ENCODE results near the gene PIGU. TPM values are rescaled to one million over a fixed set of nuclear protein-coding genes. Genes with fewer than 3 reads are reported as not detected.
"Not testable (repeated sequence)": the region's sequence is repeated elsewhere in the genome, so short reads cannot be mapped to it uniquely, and the experiment has no call there.

Gene PIGU
- total and polyA plus RNA-seq, 2 donors (not counting 1 experiment from before 2014, with no cell fraction given), result 6.4 to 42.6 TPM

DNA sequence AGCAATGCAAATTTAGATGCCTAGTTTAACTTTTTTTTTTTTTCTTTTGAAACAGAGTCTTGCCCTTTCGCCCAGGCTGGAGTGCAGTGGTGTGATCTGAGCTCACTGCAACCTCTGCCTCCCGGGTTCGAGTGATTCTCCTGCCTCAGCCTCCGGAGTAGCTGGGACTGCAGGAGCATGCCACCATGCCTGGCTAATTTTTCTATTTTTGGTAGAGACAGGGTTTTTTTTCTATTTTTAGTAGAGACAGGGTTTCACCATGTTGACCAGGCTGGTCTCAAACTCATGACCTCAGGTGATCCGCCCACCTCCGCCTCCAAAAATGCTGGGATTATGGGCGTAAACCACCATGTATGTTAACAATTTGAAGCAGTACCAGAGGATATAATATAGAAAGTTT is 158.0 kb downstream of the PIGU start:
- not testable (repeated sequence) for H3K9ac ChIP-seq (ENCODE audit: insufficient read depth, low read length); H2AFZ ChIP-seq (ENCODE audit: low read length); H3K4me3 ChIP-seq (replicated peaks in 1 of 4; ENCODE audit: control extremely low read depth in 1 of 4, insufficient read depth in 1 of 4, low read depth in 3 of 4, low read length in 4 of 4); H3K27ac ChIP-seq (ENCODE audit: insufficient read depth, low read length); H4K20me1 ChIP-seq (ENCODE audit: control insufficient read depth, extremely low read depth, insufficient read depth, low read length); H3K27me3 ChIP-seq (ENCODE audit: control insufficient read depth, insufficient read depth, low read length); H3K36me3 ChIP-seq (ENCODE audit: control insufficient read depth, insufficient read depth, low read length); DNase-seq (ENCODE audit: low read depth in 2 of 2); H3K4me2 ChIP-seq (ENCODE audit: extremely low read depth, insufficient read depth, low read length); H3K9me3 ChIP-seq (ENCODE audit: control insufficient read depth, insufficient read depth, low read depth, low read length)
- Histone ChIP-seq H3K79me2 (ENCODE audit: control insufficient read depth, insufficient read depth, low read length) (peaks cover 63% of the 10 kb centered on the region), H3K4me1 (ENCODE audit: control insufficient read depth, extremely low read depth, insufficient read depth, low read length) (peaks cover 20% of the 10 kb centered on the region)

DNA sequence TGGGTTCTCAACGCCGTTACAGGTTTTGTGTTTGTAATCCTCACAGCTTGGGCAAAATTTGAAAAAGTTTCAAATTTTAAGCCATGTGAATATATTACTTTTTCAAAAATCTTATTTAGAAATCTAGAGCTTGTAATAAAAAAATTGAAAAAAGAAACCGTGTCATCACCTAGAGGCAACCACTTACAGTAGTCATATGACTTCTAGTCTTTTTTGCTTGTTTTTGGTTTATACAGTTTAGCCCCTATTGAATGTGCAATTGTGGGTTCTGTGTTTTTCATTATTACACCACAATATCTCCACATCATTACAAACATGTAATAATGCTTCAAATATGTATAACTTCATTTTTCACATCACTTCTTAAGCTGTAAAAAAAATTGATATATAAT is 159.8 kb downstream of the PIGU start:
- Histone ChIP-seq H3K4me2 (ENCODE audit: extremely low read depth, insufficient read depth, low read length) (peak overlapping the region; percentile 73), H4K20me1 (ENCODE audit: control insufficient read depth, extremely low read depth, insufficient read depth, low read length) (no peaks in the 10 kb centered on the region), H3K4me1 (ENCODE audit: control insufficient read depth, extremely low read depth, insufficient read depth, low read length) (peaks cover 6% of the 10 kb centered on the region), H3K9me3 (ENCODE audit: control insufficient read depth, insufficient read depth, low read depth, low read length) (no peaks in the 10 kb centered on the region), H3K4me3 (replicated peaks in 1 of 4; ENCODE audit: control extremely low read depth in 1 of 4, insufficient read depth in 1 of 4, low read depth in 3 of 4, low read length in 4 of 4) (peak overlapping the region; percentile 63 to 74 (median 64)), H3K27me3 (ENCODE audit: control insufficient read depth, insufficient read depth, low read length) (no peaks in the 10 kb centered on the region), H3K36me3 (ENCODE audit: control insufficient read depth, insufficient read depth, low read length) (no peaks in the 10 kb centered on the region), H2AFZ (ENCODE audit: low read length) (no peak overlapping the region), H3K9ac (ENCODE audit: insufficient read depth, low read length) (peak overlapping the region; percentile 96), H3K27ac (ENCODE audit: insufficient read depth, low read length) (peak overlapping the region; percentile 92), H3K79me2 (ENCODE audit: control insufficient read depth, insufficient read depth, low read length) (peaks cover 56% of the 10 kb centered on the region)
- peak in 1 of 2 donors; percentile 3 for DNase-seq (ENCODE audit: low read depth in 2 of 2)
- TF ChIP-seq EZH2 (IDR thresholded peaks at IDR 0.05; ENCODE audit: low read length, missing control alignments), result no peak
- TF ChIP-seq, protein P1, sequence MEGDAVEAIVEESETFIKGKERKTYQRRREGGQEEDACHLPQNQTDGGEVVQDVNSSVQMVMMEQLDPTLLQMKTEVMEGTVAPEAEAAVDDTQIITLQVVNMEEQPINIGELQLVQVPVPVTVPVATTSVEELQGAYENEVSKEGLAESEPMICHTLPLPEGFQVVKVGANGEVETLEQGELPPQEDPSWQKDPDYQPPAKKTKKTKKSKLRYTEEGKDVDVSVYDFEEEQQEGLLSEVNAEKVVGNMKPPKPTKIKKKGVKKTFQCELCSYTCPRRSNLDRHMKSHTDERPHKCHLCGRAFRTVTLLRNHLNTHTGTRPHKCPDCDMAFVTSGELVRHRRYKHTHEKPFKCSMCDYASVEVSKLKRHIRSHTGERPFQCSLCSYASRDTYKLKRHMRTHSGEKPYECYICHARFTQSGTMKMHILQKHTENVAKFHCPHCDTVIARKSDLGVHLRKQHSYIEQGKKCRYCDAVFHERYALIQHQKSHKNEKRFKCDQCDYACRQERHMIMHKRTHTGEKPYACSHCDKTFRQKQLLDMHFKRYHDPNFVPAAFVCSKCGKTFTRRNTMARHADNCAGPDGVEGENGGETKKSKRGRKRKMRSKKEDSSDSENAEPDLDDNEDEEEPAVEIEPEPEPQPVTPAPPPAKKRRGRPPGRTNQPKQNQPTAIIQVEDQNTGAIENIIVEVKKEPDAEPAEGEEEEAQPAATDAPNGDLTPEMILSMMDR (conservative IDR thresholded peaks at IDR 0.05 in 1 of 2, IDR thresholded peaks at IDR 0.05 in 1 of 2; ENCODE audit: low read depth in 1 of 2, low read length in 2 of 2), result no peak

DNA sequence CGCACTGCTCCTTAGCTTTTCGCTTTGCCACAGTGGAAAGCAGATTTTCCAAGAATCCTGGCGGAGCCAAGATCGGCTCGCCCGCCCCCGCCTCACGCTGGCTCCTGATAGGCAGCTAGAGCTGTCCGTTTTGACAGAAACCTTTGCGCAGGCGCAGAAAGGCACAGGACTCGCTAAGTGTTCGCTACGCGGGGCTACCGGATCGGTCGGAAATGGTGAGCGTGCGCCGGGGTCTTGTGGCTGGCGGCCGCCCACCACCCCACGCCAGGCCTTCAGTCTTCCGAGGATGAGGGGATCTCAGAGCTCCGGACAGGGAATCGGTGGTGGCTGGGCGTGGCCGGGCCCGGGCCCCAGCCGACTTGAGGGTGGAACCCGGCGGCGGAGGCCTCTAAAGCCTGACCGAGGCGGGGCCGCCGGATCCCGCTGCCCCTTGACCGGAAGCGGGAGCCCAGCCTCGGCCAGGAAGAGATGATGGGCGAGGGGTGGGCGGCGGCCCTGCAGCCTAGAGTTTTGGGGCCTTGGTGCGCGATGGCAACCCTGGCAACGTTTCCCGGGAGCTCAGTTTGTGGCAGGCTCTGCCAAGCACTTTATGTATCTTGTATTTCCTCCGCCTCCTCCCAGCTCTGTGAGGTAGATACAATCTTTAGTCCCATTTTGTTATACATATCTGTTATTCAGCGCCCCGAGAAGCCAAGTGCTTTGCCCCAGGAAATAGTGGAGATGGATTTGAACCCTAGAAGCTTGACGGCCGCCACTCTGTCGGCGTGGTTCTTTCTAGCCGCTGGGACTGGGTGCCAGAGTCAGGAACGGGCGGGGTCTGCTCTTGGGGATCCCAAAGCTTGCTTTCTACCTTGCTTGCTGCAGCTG is 160.4 kb downstream of the PIGU start, which contains the start of gene DYNLRB1:
Gene DYNLRB1 (plus strand): TSS at position 176 of the 867 bp plus-strand sequence. CDS start 37 bp downstream, at position 213.
- Histone ChIP-seq H3K36me3 (ENCODE audit: control insufficient read depth, insufficient read depth, low read length) (no peaks in the 10 kb centered on the region), H4K20me1 (ENCODE audit: control insufficient read depth, extremely low read depth, insufficient read depth, low read length) (no peaks in the 10 kb centered on the region), H2AFZ (ENCODE audit: low read length) (no peak within 1 kb of the TSS), H3K9me3 (ENCODE audit: control insufficient read depth, insufficient read depth, low read depth, low read length) (no peaks in the 10 kb centered on the region), H3K9ac (ENCODE audit: insufficient read depth, low read length) (peak within 1 kb of the TSS; percentile 96), H3K27me3 (ENCODE audit: control insufficient read depth, insufficient read depth, low read length) (no peaks in the 10 kb centered on the region), H3K4me3 (replicated peaks in 1 of 4; ENCODE audit: control extremely low read depth in 1 of 4, insufficient read depth in 1 of 4, low read depth in 3 of 4, low read length in 4 of 4) (peak within 1 kb of the TSS; percentile 63 to 74 (median 64)), H3K79me2 (ENCODE audit: control insufficient read depth, insufficient read depth, low read length) (peaks cover 49% of the 10 kb centered on the region), H3K27ac (ENCODE audit: insufficient read depth, low read length) (peak within 1 kb of the TSS; percentile 92), H3K4me2 (ENCODE audit: extremely low read depth, insufficient read depth, low read length) (peak within 1 kb of the TSS; percentile 77), H3K4me1 (ENCODE audit: control insufficient read depth, extremely low read depth, insufficient read depth, low read length) (peaks cover 3% of the 10 kb centered on the region)
- DNase-seq (ENCODE audit: low read depth in 2 of 2), result peak; percentile 95 to 97
- TF ChIP-seq EZH2 (IDR thresholded peaks at IDR 0.05; ENCODE audit: low read length, missing control alignments), result no peak
- TF ChIP-seq, protein P1 (conservative IDR thresholded peaks at IDR 0.05 in 1 of 2, IDR thresholded peaks at IDR 0.05 in 1 of 2; ENCODE audit: low read depth in 1 of 2, low read length in 2 of 2), result no peak
